ENCODE results near the gene CPS1.

Gene CPS1

DNA sequence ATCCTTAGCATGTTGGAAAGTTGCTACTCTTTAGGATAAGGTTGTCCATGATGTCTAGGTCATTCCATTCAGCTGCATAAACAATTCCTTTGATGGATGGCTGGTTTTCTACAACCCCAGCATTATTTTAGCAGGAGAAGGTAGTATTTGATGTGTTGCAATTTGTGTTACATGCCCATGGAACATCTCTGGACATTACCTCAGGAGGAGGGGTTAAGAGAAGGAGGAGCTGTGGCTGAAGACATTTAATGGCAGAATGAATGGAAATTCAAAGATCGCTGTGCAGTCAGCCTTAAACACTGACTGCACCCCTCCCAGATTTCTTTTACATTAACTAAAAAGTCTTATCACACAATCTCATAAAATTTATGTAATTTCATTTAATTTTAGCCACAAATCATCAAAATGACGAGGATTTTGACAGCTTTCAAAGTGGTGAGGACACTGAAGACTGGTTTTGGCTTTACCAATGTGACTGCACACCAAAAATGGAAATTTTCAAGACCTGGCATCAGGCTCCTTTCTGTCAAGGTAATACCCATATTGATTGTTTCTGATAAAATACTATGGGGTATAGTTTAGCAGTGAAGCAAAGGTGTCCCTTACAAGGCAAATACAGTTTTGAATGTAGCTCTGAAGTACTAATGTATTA is at the start of gene CPS1:
Gene CPS1 (plus strand): TSS at position 271 of the 652 bp plus-strand sequence. CDS start 135 bp downstream, at position 406.
- no peak for DNase-seq

DNA sequence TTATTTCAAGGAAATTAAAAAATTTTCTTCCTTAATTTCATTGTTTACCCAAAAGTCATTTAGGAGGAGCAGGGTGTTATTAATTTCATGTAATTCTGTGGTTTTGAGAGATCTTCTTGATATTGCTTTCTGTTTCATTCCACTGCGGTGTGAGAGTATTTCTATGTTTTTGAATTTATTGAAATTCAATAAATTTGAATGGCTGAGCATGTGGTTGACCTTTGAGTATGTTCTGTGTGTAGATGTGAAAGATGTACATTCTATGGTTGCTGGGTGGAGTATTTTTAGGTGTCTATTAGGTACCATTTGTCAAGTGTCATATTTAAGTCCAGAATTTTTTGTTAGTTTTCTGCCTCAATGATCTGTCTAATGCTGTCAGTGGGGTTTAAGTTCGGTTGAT is 40.5 kb upstream of the CPS1 start:
- DNase-seq, result no peak

GRCh38 chr2:210517264-210517663 is 39.1 kb upstream of the CPS1 start:
- no peak for DNase-seq

DNA sequence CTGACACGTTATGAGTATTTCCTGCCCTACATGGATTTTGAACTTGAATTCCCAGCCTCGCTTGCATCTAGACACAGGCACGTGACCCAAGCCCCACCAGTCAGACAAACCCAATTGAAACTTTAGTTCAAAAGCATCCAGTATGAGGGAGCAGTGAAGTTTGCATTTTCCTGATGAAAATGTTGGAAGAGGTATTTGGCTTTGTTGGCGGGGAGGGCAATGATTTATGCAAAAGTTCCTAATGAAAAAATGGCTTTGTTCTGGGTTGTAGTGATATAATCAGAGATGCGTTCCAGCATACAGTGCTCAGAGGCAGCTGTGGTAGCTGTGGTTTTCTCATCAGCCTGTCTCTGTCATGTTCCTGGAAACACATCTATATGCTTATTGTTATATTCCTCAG is 36.8 kb upstream of the CPS1 start:
- no peak for DNase-seq

DNA sequence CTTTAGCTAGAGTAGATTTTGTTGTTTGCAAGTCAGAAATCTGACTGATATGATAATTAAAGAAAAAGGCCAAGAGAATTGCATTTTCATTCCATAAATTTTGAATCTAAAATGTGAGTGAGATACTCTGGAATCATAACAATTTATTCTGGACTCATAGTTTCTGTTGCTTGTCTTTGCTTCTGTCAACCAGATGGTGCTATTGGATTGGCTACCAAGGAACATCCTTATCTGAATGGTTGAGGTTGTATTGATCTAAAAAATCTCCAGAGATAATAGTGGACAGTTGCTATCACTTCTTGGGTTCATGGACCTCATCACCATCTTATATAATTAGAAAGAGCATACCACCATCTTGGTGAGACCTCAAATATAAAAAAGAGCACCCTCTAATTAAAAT is 34.0 kb upstream of the CPS1 start:
- DNase-seq, result no peak

DNA sequence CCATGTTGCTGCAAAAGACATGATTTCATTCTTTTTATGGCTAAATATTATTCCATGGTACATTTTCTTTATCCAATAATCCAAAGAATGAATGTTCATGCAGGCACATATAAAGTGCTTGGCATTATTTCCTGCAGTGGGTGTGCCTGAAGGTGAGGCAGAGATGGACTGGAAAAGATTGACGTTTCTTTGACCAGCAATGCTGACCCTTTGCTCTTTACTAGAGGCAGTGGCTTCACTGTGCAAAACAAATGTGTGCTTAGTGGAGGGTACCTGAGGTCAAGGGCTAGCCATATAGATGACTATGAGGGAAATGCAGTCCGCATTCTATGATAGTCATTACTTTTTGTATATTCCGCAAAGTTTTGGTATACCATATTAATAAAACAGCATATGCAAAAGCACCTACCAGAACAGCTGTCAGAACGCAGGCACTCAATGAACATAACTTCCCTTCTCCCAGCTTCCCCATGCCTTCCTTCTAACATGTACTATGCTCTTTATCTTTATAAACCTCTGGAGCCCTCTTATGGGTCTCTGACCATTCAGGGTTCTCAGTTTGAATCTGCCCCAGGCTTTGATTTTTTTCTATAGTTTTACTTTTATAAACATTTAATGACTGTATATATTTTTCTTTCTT is 32.6 kb upstream of the CPS1 start:
- no peak for DNase-seq

DNA sequence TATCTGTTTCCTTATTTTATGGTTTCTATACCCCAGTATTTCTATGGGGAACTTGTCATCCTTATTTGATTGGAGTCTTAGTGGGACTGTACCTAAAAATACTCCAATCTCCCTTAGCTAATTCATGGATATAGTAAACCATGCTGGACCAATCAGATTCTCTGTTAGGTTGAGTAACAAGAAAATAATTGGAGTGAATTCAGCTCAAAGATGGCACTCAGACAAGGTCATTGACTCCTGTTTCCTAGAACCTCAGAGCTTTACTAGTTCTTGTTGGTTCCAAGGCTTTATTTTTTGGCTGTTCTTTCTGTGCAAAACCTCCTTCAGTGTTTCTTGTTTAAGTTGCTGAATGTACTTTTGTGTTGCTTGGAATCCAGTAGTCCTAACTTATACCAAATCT is 31.9 kb upstream of the CPS1 start:
- DNase-seq, result no peak

DNA sequence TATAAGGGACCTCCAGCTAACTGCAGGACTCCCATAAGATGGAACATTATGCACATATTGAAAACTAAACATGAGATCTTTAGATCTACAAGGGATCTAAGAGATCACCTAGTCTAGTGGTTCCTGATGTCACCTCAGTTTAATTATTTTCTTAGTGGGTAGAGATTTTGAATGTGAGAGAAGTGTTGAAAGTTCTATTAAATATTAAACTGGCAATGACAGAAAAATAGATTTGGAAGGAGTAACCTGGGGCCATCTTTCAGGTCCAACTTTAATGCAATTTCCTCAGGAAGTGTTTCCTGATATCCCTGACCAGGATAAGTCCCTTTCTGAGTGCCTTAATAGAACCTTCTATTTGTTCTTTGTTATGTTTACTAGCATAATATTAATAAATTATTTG is 29.1 kb upstream of the CPS1 start:
- no peak for DNase-seq

- DNase-seq, result no peak
These were observed 27.7 kb upstream of the CPS1 start for GRCh38 chr2:210528716-210529115.

DNA sequence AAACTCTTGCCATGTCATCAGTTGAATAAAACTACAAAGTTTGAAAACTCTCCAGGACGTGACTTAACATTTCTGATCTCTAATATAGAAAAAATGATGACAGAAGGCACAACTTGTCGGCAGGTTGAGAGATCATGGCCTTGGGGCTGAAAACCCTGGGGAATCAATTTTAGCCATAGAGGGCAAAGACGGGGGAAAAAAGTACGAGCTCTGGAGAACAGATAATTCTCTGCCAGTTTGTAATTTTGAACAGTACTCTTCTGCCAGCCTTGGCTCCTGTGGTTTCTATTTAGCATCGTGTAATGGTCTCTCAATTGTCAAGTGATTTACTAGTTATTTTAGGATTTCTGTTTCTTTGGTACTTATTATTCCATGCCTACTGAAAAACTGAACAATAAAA is 25.3 kb upstream of the CPS1 start:
- DNase-seq, result no peak

DNA sequence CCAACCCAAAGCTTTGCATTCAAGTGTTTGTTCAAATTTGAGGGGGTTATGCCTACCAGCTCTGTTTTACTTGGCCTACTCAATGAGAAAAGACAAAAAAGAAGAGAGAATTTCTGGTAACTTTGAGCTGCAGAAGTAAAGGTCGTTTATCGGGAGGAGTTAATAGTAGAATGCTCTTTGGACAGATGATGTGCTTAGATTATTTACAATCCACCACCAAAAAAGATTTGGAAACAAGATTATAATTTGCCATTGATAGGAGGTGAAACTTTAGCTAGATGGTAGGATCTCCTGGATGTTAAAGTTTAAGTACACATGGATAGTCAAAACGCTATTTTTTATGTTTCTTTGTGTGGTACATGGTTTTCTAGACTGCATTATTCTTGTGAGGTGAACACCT is 24.9 kb upstream of the CPS1 start:
- no peak for DNase-seq

DNA sequence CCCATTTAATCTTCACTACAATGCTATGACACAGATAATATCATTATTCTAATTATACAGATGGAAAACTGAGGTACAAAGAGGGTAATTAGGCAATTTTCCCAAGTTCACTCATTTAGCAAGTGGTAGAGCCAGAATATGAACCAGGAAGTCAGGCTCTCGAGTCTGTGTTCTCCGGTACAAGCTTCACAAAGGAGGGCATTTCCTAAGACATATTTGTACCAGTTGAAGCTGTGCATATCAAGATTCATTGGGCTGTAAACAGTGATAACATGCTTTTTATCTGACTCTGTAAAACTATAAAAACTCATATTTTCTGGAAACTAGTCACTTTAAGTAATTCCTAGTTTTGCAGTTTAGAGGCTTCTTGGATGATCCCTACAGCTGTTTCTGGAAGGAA is 23.0 kb upstream of the CPS1 start:
- no peak for DNase-seq

DNA sequence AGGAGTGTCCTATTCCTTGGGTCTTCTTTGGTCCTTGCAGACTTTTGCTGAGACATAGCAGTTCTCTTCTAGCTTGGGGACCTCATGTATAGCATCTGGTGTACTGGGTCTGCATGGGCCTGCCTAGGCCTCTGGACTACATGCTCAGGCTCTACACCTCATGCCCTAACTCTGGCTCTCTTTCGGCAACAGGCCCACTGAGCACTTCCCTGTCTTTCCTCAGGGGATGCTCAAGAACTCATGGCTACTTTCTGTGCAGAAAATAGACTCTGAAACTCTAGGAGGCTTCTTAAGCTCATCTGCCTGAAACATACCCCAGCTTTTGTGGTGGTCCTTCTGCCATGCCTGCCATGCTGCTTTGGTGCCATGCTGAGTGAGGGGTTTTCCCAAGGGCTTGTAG is 21.5 kb upstream of the CPS1 start:
- DNase-seq, result no peak

- DNase-seq, result no peak
These were observed 19.3 kb upstream of the CPS1 start for GRCh38 chr2:210536973-210537650.

DNA sequence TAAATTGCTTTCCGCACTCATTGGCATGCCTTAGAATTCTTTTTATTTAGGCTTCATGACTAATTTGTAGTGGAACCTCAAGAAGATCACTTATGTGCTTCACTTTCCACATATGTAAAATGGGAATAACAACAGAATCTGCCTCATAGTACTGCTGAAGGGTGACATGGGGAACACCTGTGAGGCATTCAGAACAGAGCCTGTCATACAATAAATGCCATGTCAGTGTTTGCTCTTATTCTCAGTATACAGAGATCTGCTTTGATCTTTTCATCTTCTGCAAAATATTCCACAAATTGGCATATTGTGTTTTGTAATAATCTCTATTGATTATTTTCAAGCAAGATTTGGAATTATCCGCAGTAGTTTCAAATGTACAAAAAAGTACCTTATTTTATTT is 17.4 kb upstream of the CPS1 start:
- no peak for DNase-seq

DNA sequence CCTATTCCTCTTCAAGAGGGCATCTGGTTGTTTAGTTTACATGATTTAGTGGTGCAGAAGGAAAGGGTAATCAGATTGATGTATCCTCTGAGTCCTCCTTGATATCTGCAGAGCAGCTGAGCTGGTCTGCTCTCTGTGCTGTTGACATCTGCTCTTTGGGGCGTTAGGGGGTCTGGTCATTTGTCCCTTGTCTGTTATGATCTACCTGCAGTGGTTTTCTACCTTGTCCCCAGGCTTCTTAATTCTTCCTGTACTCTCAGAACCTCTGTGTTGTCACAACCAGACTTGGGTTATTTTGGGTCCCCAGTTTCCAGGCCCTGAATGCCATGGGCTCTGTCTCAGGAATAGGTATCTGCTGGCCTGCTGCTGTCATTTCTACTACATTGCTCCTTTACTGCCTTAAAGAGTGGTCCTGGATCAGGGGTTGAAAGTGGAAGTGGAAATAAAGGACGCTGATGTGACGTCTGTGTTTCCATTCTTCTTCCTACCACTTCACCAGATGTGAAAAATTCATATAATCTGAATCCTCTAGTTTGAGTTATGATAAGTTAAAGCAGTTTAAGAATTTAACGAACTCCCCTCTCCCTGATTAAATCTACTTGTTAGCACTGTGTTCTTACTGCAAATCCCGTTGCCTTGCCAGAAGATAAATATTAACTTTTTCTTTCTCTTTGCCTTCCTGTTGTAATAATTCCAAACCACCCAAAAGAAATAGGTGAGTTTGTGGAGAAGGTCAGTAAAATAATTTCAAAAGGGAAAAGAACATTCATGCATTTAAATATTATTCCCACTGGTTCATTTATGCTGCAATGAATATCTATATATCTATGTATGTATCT is 16.6 kb upstream of the CPS1 start:
- no peak for DNase-seq

- no peak for DNase-seq
These were observed 15.9 kb upstream of the CPS1 start for GRCh38 chr2:210540471-210540870.

GRCh38 chr2:210540900-210541289 is 15.5 kb upstream of the CPS1 start:
- DNase-seq, result no peak

- DNase-seq, result no peak
These were observed 15.0 kb upstream of the CPS1 start for GRCh38 chr2:210541290-210541902.

GRCh38 chr2:210544007-210544590 is 12.3 kb upstream of the CPS1 start:
- DNase-seq, result no peak

GRCh38 chr2:210544831-210545230 is 11.6 kb upstream of the CPS1 start:
- no peak for DNase-seq

DNA sequence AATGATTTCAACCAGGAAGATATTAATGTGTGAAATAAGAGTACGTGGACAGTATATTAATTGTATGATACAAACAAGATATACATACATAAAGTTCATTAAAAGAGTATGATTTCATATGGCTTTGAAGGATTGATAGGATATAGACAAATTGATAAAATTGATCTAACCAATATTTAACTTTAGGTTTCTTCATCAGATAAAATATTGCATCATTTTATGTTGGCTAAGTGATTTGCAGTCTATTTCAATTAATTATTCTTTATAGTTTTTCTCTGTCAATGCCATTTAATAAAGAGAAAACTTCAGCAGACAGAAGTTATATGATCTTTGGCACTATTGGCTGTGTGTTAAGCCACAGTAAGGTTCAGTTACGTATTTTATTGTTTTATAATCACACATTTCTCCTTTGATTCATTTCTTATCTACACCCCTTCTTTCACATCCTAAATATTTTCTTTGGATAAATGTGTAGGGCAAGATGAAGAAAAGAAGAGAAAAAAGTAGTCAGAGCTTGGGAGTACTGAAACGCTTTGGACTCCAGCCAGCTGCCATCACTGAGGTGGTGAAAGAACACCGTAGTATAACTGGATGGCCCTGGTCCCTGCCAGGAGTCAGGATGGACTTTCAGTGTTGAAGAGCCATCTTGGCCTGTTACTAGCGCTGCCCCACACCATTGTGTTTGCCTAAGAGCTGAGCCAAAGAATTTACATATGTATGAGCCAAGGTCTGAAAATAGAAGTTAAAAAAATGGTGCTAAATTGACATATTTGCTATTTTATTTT is 9.8 kb upstream of the CPS1 start:
- no peak for DNase-seq
